H1 (cell line): ENCODE measurements around the gene MYO1D. TPM values are rescaled to one million over a fixed set of nuclear protein-coding genes. Genes with fewer than 3 reads are reported as not detected.

Source experiments
- CTBP2 ChIP-seq: IDR thresholded peaks from 2 replicates; pipeline ENCODE4 v1.7.0; 2011; ENCODE audit warnings: borderline replicate concordance, mild to moderate bottlenecking, moderate library complexity, mixed read lengths, low read length; ENCODE audit not compliant: insufficient read depth, insufficient read length
- CTCF ChIP-seq, 3 experiments: IDR thresholded peaks; 1 replicate in 2 of 3; 2 replicates in 1 of 3; pipeline versions ENCODE4 v1.5.1 to v1.6.1; 2011; ENCODE audit warnings: low read length in 3 of 3, mild to moderate bottlenecking in 3 of 3, inconsistent platforms in 2 of 3, low read depth in 1 of 3, moderate library complexity in 1 of 3; ENCODE audit not compliant: insufficient read depth in 1 of 3; ENCODE audit errors: control extremely low read depth in 1 of 3
- NRF1 ChIP-seq: IDR thresholded peaks from 2 replicates; pipeline ENCODE4 v1.6.1; 2011; ENCODE audit warnings: mild to moderate bottlenecking, low read depth, low read length, improper control_type of control experiment
- POU5F1 ChIP-seq: IDR thresholded peaks from 2 replicates; pipeline ENCODE4 v1.6.1; 2011; ENCODE audit warnings: low read depth, mild to moderate bottlenecking, low read length, moderate library complexity
- polyA plus RNA-seq, 7 experiments: library from polyadenylated mRNA; depleted of rRNA in 3 of 7; stranded (reverse) in 5 of 7; unstranded in 2 of 7; fragments of >200 nt in 5 of 7; fragments of 200-250 nt in 2 of 7; gene quantifications; 1 replicate in 5 of 7; 2 replicates in 1 of 7; 4 replicates in 1 of 7; pipeline versions ENCODE4 v1.2.1 to v1.2.3, GENCODE V29; 2011 to 2013; ENCODE audit warnings: missing spikeins in 2 of 7, mixed read lengths in 2 of 7
- total RNA-seq: library from RNA; stranded (reverse); fragmentation: NEBNext Ultra II Directional; extraction: Animal tissue kit (Norgen Biotek cat#: 25700); gene quantifications from 2 replicates; pipeline ENCODE4 v1.2.1, GENCODE V29; 2021

Gene MYO1D
- total and polyA plus RNA-seq, 2 of the 8 experiments (the other 6 are each of a cell fraction or from before 2014, with no cell fraction given), result 6.5 to 25.4 TPM

DNA sequence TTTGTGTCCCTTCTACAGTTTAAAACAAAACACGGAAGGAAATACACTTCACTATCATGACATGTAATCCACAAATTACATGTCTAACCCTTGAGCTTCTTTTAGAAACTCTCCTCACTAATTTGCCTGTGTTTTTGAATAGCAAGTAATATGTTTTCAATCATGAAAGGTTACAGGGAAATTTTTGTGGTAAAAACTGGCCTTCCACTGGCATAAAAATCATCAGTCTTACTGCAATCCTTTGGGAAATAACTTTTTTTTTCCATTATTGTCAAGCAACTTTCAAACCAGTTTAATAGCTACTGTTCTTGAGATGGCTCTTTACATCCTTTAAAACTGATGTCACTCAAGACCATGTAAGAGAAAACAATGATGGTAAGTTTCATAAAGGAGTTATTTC, 27.0 kb downstream of the MYO1D start (continued):
- no peak for TF ChIP-seq CTBP2
- no peak for TF ChIP-seq NRF1
- TF ChIP-seq CTCF (IDR thresholded peaks at IDR 0.05; ENCODE audit: control extremely low read depth in 1 of 3, insufficient read depth in 1 of 3, low read depth in 1 of 3, low read length in 3 of 3), result no peak
- TF ChIP-seq POU5F1, result no peak
